AG04450 (cell line): ENCODE results near the gene LAMA5. TPM values are rescaled to one million over a fixed set of nuclear protein-coding genes. Genes with fewer than 3 reads are reported as not detected.

Source experiments
- CTCF ChIA-PET: fragments of 300-600, 350-600 bp; formaldehyde crosslinking; extraction: SDS; loops from one replicate; lab custom pipeline; 2022; ENCODE audit warnings: antibody characterized with exemption, inconsistent platforms; lab: Charles Lee
- POLR2A ChIA-PET: fragments of 350-600 bp; formaldehyde crosslinking; extraction: SDS; loops from one replicate; lab custom pipeline; 2021; ENCODE audit warnings: antibody characterized with exemption, inconsistent platforms; lab: Yijun Ruan, JAX
- DNase-seq: peaks from one replicate; pipeline ENCODE4 v3.0.0-alpha.2; 2011; ENCODE audit warnings: low read depth, low spot score
- H3K27ac ChIP-seq: one replicate; pipeline ENCODE4 v1.5.1; 2012; ENCODE audit warnings: low read depth, low read length, control low read depth
- H3K27me3 ChIP-seq: one replicate; pipeline ENCODE4 v1.6.0; 2012; ENCODE audit warnings: low read length; ENCODE audit not compliant: control insufficient read depth, insufficient read depth
- H3K4me3 ChIP-seq: 2 replicates; pipeline ENCODE4 v1.5.1; 2011; ENCODE audit warnings: mild to moderate bottlenecking, low read depth, low read length, control low read depth
- H3K9me3 ChIP-seq: 2 replicates; pipeline ENCODE4 v1.5.1; 2012; ENCODE audit warnings: low read length; ENCODE audit not compliant: control insufficient read depth, insufficient read depth
- CTCF ChIP-seq: IDR thresholded peaks from 2 replicates; pipeline ENCODE4 v1.5.1; 2011; ENCODE audit warnings: low read depth, low read length, control low read depth, inconsistent platforms
- polyA plus RNA-seq: library from polyadenylated mRNA; depleted of rRNA; stranded (reverse); fragments of >200 nt; gene quantifications from 2 replicates; pipeline ENCODE4 v1.2.3, GENCODE V29; 2011

Gene LAMA5
- polyA plus RNA-seq, 1 experiment: 1.9 TPM

DNA sequence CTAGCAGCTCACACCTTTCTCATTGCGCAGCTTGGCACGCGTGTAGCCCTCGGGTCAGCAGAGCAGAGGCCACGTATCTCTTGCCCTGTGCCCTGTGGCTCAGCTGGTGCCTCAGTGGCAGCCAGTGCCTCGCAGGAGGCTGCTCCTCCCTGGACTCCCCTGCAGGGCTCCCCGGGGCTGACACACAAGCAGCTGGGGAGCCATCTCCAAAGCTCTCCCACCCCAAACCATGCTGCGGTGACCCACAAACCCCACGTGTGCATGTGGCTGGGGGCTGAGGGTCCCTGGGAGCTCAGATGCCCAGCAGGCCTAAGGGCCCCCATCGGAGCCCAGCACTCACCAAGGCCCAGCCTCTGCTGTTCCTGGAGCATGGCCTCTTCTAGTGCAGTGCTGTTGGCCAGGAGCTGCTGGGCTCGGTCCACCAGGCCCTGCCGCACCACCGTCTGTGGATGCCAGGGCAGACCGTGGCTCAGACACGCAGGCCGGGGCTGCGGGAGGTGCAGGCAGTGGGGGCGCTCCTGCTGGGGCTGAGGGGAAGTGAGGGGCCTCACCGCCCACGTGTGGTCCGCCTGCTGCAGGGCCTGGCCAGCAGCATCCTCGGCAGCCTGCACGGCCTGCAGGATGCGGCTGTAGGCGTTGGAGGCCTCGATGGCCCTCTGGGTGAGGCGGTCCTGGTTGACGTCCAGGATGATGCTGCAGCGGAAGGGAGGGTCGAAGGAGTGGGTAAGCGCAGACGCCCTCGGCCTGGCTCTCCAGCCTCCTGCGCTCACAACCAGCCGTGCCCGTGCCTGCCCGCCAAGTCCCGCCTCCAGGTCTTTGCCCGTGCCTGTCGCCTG lies 50.6 kb downstream of the LAMA5 start:
- peaks cover 25% of the 10 kb centered on the region; the same call in 1 of the 2 replicates for H3K9me3 ChIP-seq
- TF ChIP-seq CTCF: no peak
- no peaks in the 10 kb centered on the region for H3K27me3 ChIP-seq
- ChIA-PET POLR2A (interaction anchor here (0.6 kb wide), 2 partner anchors 52 to 515 kb away, joined by 3 to 4 read pairs; no protein-coding TSS in a partner anchor), CTCF (interaction anchor here (1.0 kb wide), 1 partner anchor 66 kb away, joined by 3 read pairs; no protein-coding TSS in a partner anchor)
- H3K27ac ChIP-seq: no peak overlapping the region
- no peak overlapping the region for H3K4me3 ChIP-seq
- no peak for DNase-seq

DNA sequence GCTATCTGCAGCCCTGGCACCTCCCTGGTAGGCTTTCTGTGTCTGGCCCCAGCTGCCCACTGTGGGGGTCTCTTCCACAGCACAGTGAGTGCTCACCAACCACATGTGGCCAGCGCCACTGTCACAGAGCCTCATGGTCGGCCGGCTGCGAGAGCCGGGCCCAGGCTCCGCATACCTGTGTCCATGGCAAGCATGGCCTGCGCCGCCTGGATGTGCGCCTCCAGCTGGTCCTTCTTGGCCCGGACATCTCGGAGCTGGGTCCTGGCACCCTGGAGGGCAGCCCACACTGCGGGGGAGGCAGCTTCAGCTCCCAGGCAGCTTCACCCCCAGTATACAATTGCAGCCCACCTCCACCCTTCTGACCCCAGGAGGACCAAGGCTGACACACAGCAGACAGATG lies 51.3 kb downstream of the LAMA5 start:
- Histone ChIP-seq H3K9me3 (peaks cover 25% of the 10 kb centered on the region; the same call in 1 of the 2 replicates), H3K27me3 (no peaks in the 10 kb centered on the region), H3K4me3 (no peak overlapping the region), H3K27ac (no peak overlapping the region)
- no peak for DNase-seq
- CTCF ChIA-PET: interaction anchor here (1.0 kb wide), 1 partner anchor 67 kb away, joined by 3 read pairs; no protein-coding TSS in a partner anchor
- TF ChIP-seq CTCF: no peak
- POLR2A ChIA-PET: no interaction called here

DNA sequence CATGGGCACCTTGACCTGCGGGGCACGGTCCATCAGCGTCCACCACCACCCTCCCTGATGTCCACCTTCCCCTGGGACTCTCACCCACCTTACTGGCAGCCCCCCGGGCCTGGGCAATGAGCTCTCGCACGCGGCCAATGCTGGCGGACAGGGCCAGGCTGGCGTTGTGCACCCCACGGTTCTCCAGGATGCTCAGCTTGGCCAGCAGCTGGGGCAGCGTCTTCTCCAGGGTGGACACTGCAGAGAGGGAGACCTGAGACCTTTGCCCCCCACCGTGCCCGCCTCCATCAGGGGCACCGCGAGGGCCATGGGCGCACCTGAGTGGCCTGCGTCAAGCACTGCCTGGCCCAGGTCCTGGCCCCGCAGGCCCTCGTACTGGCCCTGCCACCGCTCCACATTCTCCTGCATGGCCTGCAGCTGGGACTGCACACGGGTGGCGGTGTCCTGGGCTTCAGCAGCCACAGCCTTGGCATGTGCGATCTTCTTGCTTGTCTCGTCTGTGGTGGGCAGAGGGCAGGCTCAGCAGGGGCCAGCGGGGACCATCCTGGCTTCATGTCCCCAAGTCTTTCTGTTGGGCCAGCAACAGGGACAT lies 52.3 kb downstream of the LAMA5 start:
- Histone ChIP-seq H3K9me3 (peaks cover 20% of the 10 kb centered on the region; the same call in 1 of the 2 replicates), H3K27me3 (no peaks in the 10 kb centered on the region), H3K27ac (no peak overlapping the region), H3K4me3 (no peak overlapping the region)
- ChIA-PET POLR2A (no interaction called here), CTCF (no interaction called here)
- TF ChIP-seq CTCF: no peak
- DNase-seq: no peak

- Histone ChIP-seq H3K4me3 (no peak overlapping the region), H3K27ac (no peak overlapping the region), H3K27me3 (no peaks in the 10 kb centered on the region), H3K9me3 (peaks cover 17% of the 10 kb centered on the region; the same call in 1 of the 2 replicates)
- CTCF ChIA-PET: no interaction called here
- DNase-seq: no peak
- TF ChIP-seq CTCF: no peak
- POLR2A ChIA-PET: no interaction called here
Measured at GRCh38 chr20:62314339-62314638, 52.8 kb downstream of the LAMA5 start.
